ENCODE results near the gene SLC12A3. TPM values are rescaled to one million over a fixed set of nuclear protein-coding genes. Genes with fewer than 3 reads are reported as not detected.
A peak's percentile ranks its signal among the peaks of the same experiment; 100 is the strongest.

Gene SLC12A3
- total and polyA plus RNA-seq, 2 of the 8 experiments (the other 6 are each of a cell fraction or from before 2014, with no cell fraction given), result not detected

- H3K9me3 ChIP-seq (ENCODE audit: insufficient read depth in 2 of 2, low read depth in 1 of 2, low read length in 1 of 2), result no peaks in the 10 kb centered on the region; a peak in 1 of 4 replicates
- no peak overlapping the region for H2BK15ac ChIP-seq (ENCODE audit: low read length)
- no peak overlapping the region for H2BK5ac ChIP-seq (ENCODE audit: low read depth, low read length)
- no peak for DNase-seq (ENCODE audit: low read depth in 1 of 2, low spot score in 2 of 2)
- no peak overlapping the region for H4K91ac ChIP-seq (replicated peaks; ENCODE audit: insufficient read length, low read length)
- no peaks in the 10 kb centered on the region for H3K79me2 ChIP-seq (ENCODE audit: control insufficient read depth in 1 of 2, insufficient read depth in 2 of 2, low read length in 2 of 2)
- H4K8ac ChIP-seq (ENCODE audit: extremely low read depth, insufficient read depth, low read length), result no peak overlapping the region; the same call in 1 of the 2 replicates
- no peak overlapping the region for H3K14ac ChIP-seq (ENCODE audit: insufficient read length)
- H2BK120ac ChIP-seq (replicated peaks; ENCODE audit: low read depth, low read length), result no peak overlapping the region
- peaks cover 2 to 11% (median 7%) of the 10 kb centered on the region in 4 experiments; a peak in 5 of 7 replicates for H3K4me1 ChIP-seq (replicated peaks in 1 of 4; ENCODE audit: control insufficient read depth in 3 of 4, insufficient read depth in 4 of 4, low read length in 3 of 4)
- no peak overlapping the region for H3K4me2 ChIP-seq (ENCODE audit: insufficient read depth in 1 of 2, low read depth in 2 of 2, low read length in 2 of 2)
- no peak overlapping the region for H2BK12ac ChIP-seq (ENCODE audit: low read depth, low read length)
- H3K27me3 ChIP-seq (replicated peaks in 1 of 4; ENCODE audit: control insufficient read depth in 3 of 4, extremely low read depth in 1 of 4, insufficient read depth in 3 of 4, low read length in 3 of 4), result no peaks in the 10 kb centered on the region
- H4K20me1 ChIP-seq (replicated peaks in 1 of 2; ENCODE audit: control insufficient read depth in 1 of 2, insufficient read depth in 2 of 2, low read length in 2 of 2), result no peaks in the 10 kb centered on the region
- no peak overlapping the region for H3K23ac ChIP-seq (ENCODE audit: insufficient read length)
- no peak overlapping the region for H2AFZ ChIP-seq (ENCODE audit: low read length)
- H3K4me3 ChIP-seq (ENCODE audit: extremely low read depth in 1 of 4, insufficient read depth in 2 of 4, low read depth in 3 of 4, low read length in 4 of 4), result no peak overlapping the region
- no peak overlapping the region for H2BK20ac ChIP-seq (ENCODE audit: low read length)
- CTCF ChIA-PET (ENCODE audit: partially characterized antibody), result interaction anchor here (1.5 to 10.8 kb wide), 5 partner anchors 16 to 235 kb away, joined by 3 to 102 read pairs (median 4); partner anchors contain the start of gene SLC12A3
- POLR2A ChIA-PET (ENCODE audit: partially characterized antibody), result interaction anchor here (0.7 to 2.9 kb wide), 3 partner anchors 12 to 82 kb away, joined by 3 to 14 read pairs (median 3); partner anchors contain the start of gene HERPUD1
- H3K56ac ChIP-seq (replicated peaks; ENCODE audit: insufficient read length, low read depth, low read length), result no peak overlapping the region
- no peak overlapping the region for H3K9ac ChIP-seq (replicated peaks in 1 of 4; ENCODE audit: extremely low read depth in 1 of 4, low read depth in 3 of 4, low read length in 3 of 4)
- 80% methylated on average over 7 of the region's 7 CpGs; no CpG with 5 or more reads in 1 of the 2 experiments for WGBS, 2 experiments (ENCODE audit: extremely low coverage in 1 of 2, insufficient coverage in 1 of 2, insufficient read length in 1 of 2, insufficient replicate concordance in 2 of 2, low coverage in 1 of 2, low lambda C conversion rate in 2 of 2, missing lambda C conversion rate in 1 of 2)
- TF ChIP-seq SIX5 (IDR thresholded peaks at IDR 0.05; ENCODE audit: low read depth, low read length) (no peak), JUND (IDR thresholded peaks at IDR 0.05; ENCODE audit: low read length) (no peak), SIN3A (conservative IDR thresholded peaks at IDR 0.05 in 1 of 2, IDR thresholded peaks at IDR 0.05 in 1 of 2; ENCODE audit: low read depth in 1 of 2, low read length in 2 of 2) (no peak), MAX (IDR thresholded peaks at IDR 0.05) (0 out of 2 replicates have a peak, but pooled peaks have one; percentile 23)
- H4K5ac ChIP-seq (ENCODE audit: insufficient read length, low read depth, low read length), result no peak overlapping the region
- H3K79me1 ChIP-seq (ENCODE audit: low read depth, low read length), result no peaks in the 10 kb centered on the region
- no peak overlapping the region for H3K4ac ChIP-seq (replicated peaks; ENCODE audit: insufficient read length, low read depth, low read length)
- no peak overlapping the region for H3K27ac ChIP-seq (ENCODE audit: low read depth, low read length)
- peaks cover 4 to 14% (median 5%) of the 10 kb centered on the region in 4 experiments; a peak in 5 of 8 replicates for H3K36me3 ChIP-seq (ENCODE audit: control insufficient read depth in 2 of 4, insufficient read depth in 4 of 4, low read length in 3 of 4)
- no peak for FAIRE-seq
- H2AK5ac ChIP-seq (ENCODE audit: low read depth, low read length), result peak overlapping the region; percentile 44; the same call in 1 of the 2 replicates
- H3K18ac ChIP-seq (ENCODE audit: extremely low read depth, low read length), result no peak overlapping the region
- H3K23me2 ChIP-seq (ENCODE audit: low read depth, low read length), result no peaks in the 10 kb centered on the region; the same call in 1 of the 2 replicates
Measured at GRCh38 chr16:56848955-56849689, 15.9 kb upstream of the SLC12A3 start.

Data from H1 (cell line).